ENCODE results near the gene CARD11. TPM values are rescaled to one million over a fixed set of nuclear protein-coding genes. Genes with fewer than 3 reads are reported as not detected.

The CARD11 gene
- total RNA-seq, 1 donor from 2014 or later: 0.16 TPM

GRCh38 chr7:3034591-3035150 lies 9.0 kb downstream of the CARD11 start:
- DNase-seq: no peak
- no peak overlapping the region for H3K4me3 ChIP-seq
- intact Hi-C loops (cut with micrococcal nuclease): no loop called here

GRCh38 chr7:3033581-3033980 lies 10.1 kb downstream of the CARD11 start:
- DNase-seq: no peak
- H3K27me3 ChIP-seq (ENCODE audit: low read depth): peaks cover 18% of the 10 kb centered on the region
- no peak overlapping the region for H3K4me3 ChIP-seq
- no peak overlapping the region for H3K27ac ChIP-seq (replicated peaks)
- no peaks in the 10 kb centered on the region for H3K9me3 ChIP-seq (replicated peaks)
- intact Hi-C loops (cut with micrococcal nuclease): no loop called here
- TF ChIP-seq CTCF (IDR thresholded peaks at IDR 0.05; ENCODE audit: borderline replicate concordance): no peak
- no peaks in the 10 kb centered on the region for H3K4me1 ChIP-seq
- no peaks in the 10 kb centered on the region for H3K36me3 ChIP-seq

More at GRCh38 chr7:3034591-3035150, 9.0 kb downstream of the CARD11 start:
- no peak for TF ChIP-seq CTCF (IDR thresholded peaks at IDR 0.05; ENCODE audit: borderline replicate concordance)
- Histone ChIP-seq H3K9me3 (replicated peaks) (no peaks in the 10 kb centered on the region), H3K27ac (replicated peaks) (no peak overlapping the region), H3K4me1 (no peaks in the 10 kb centered on the region), H3K27me3 (ENCODE audit: low read depth) (peaks cover 10% of the 10 kb centered on the region), H3K36me3 (no peaks in the 10 kb centered on the region)

- H3K36me3 ChIP-seq: no peaks in the 10 kb centered on the region
- no peak overlapping the region for H3K27ac ChIP-seq (replicated peaks)
- no peaks in the 10 kb centered on the region for H3K9me3 ChIP-seq (replicated peaks)
- DNase-seq: no peak
- no peaks in the 10 kb centered on the region for H3K4me1 ChIP-seq
- no peak for TF ChIP-seq CTCF (IDR thresholded peaks at IDR 0.05; ENCODE audit: borderline replicate concordance)
- peaks cover 20% of the 10 kb centered on the region for H3K27me3 ChIP-seq (ENCODE audit: low read depth)
- intact Hi-C loops (cut with micrococcal nuclease): no loop called here
- H3K4me3 ChIP-seq: no peak overlapping the region
These were observed 10.5 kb downstream of the CARD11 start for GRCh38 chr7:3033136-3033535.

GRCh38 chr7:3032256-3032655 lies 11.4 kb downstream of the CARD11 start:
- Histone ChIP-seq H3K4me1 (no peaks in the 10 kb centered on the region), H3K27ac (replicated peaks) (no peak overlapping the region), H3K9me3 (replicated peaks) (no peaks in the 10 kb centered on the region), H3K36me3 (no peaks in the 10 kb centered on the region), H3K4me3 (no peak overlapping the region), H3K27me3 (ENCODE audit: low read depth) (peaks cover 29% of the 10 kb centered on the region)
- TF ChIP-seq CTCF (IDR thresholded peaks at IDR 0.05; ENCODE audit: borderline replicate concordance): no peak
- intact Hi-C loops (cut with micrococcal nuclease): no loop called here
- no peak for DNase-seq

- TF ChIP-seq CTCF (IDR thresholded peaks at IDR 0.05; ENCODE audit: borderline replicate concordance): no peak
- Histone ChIP-seq H3K27ac (replicated peaks) (no peak overlapping the region), H3K36me3 (no peaks in the 10 kb centered on the region), H3K9me3 (replicated peaks) (peaks cover 21% of the 10 kb centered on the region), H3K27me3 (ENCODE audit: low read depth) (peaks cover 48% of the 10 kb centered on the region), H3K4me1 (no peaks in the 10 kb centered on the region), H3K4me3 (no peak overlapping the region)
- intact Hi-C loops (cut with micrococcal nuclease): no loop called here
- DNase-seq: no peak
These were observed 14.5 kb downstream of the CARD11 start for GRCh38 chr7:3029138-3029537.

Data from left ventricle myocardium inferior (tissue), 1 donor.